ENCODE results near the gene IPPK.
"Not testable (repeated sequence)": the region's sequence is repeated elsewhere in the genome, so short reads cannot be mapped to it uniquely, and the experiment has no call there.

DNA sequence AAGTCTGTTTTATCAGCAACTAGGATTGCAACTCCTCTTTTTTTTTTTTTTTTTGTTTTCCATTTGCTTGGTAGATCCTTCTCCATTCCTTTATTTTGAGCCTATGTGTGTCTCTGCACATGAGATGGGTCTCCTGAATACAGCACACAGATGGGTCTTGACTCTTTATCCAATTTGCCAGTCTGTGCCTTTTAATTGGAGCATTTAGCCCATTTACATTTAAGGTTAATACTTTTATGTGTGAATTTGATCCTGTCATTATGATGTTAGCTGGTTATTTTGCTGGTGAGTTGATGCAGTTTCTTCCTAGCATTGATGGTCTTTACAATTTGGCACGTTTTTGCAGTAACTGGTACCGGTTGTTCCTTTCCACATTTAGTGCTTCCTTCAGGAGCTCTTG lies 98.1 kb downstream of the IPPK start:
- TF ChIP-seq CTCF (IDR thresholded peaks at IDR 0.05; ENCODE audit: low read depth, low read length, poor library complexity, severe bottlenecking); EZH2phosphoT487 (IDR thresholded peaks at IDR 0.05; ENCODE audit: borderline replicate concordance, low read length): not testable (repeated sequence)

All from DOHH2 (cell line).